ENCODE measurements around the gene GLDN.

The GLDN gene

GRCh38 chr15:51338496-51338895, 3.0 kb upstream of the GLDN start, which contains the start of gene CYP19A1:
Gene CYP19A1, minus strand, starts transcription at chr15:51338596. Its CDS starts 95,684 bp downstream, at chr15:51242912.
- H3K4me3 ChIP-seq (ENCODE audit: low read depth, low read length), result no peak within 1 kb of the TSS
- H3K27me3 ChIP-seq (ENCODE audit: insufficient read depth, low read depth, severe bottlenecking), result no peaks in the 10 kb centered on the region
- H3K9me3 ChIP-seq (ENCODE audit: severe bottlenecking), result no peaks in the 10 kb centered on the region
- no peak for DNase-seq
- no peak within 1 kb of the TSS for H3K27ac ChIP-seq
- no peaks in the 10 kb centered on the region for H3K36me3 ChIP-seq
- TF ChIP-seq CTCF (IDR thresholded peaks at IDR 0.05; ENCODE audit: low read depth, low read length), result no peak

GRCh38 chr15:51342227-51342999, 958 bp downstream of the GLDN start:
- no peak for TF ChIP-seq CTCF (IDR thresholded peaks at IDR 0.05; ENCODE audit: low read depth, low read length)
- Histone ChIP-seq H3K4me3 (ENCODE audit: low read depth, low read length) (peak overlapping the region; percentile 34), H3K27ac (no peak overlapping the region), H3K36me3 (no peaks in the 10 kb centered on the region), H3K9me3 (ENCODE audit: severe bottlenecking) (no peaks in the 10 kb centered on the region), H3K27me3 (ENCODE audit: insufficient read depth, low read depth, severe bottlenecking) (no peaks in the 10 kb centered on the region)
- DNase-seq, result no peak

GRCh38 chr15:51343466-51343865, 2.0 kb downstream of the GLDN start:
- Histone ChIP-seq H3K27me3 (ENCODE audit: insufficient read depth, low read depth, severe bottlenecking) (no peaks in the 10 kb centered on the region), H3K36me3 (no peaks in the 10 kb centered on the region), H3K9me3 (ENCODE audit: severe bottlenecking) (no peaks in the 10 kb centered on the region), H3K4me3 (ENCODE audit: low read depth, low read length) (no peak overlapping the region), H3K27ac (no peak overlapping the region)
- no peak for TF ChIP-seq CTCF (IDR thresholded peaks at IDR 0.05; ENCODE audit: low read depth, low read length)
- no peak for DNase-seq

- H3K4me3 ChIP-seq (ENCODE audit: low read depth, low read length), result no peak overlapping the region
- H3K27me3 ChIP-seq (ENCODE audit: insufficient read depth, low read depth, severe bottlenecking), result no peaks in the 10 kb centered on the region
- DNase-seq, result no peak
- no peaks in the 10 kb centered on the region for H3K9me3 ChIP-seq (ENCODE audit: severe bottlenecking)
- H3K36me3 ChIP-seq, result no peaks in the 10 kb centered on the region
- H3K27ac ChIP-seq, result no peak overlapping the region
- no peak for TF ChIP-seq CTCF (IDR thresholded peaks at IDR 0.05; ENCODE audit: low read depth, low read length)
These were observed 4.7 kb downstream of the GLDN start for GRCh38 chr15:51346136-51346535.

- no peak overlapping the region for H3K4me3 ChIP-seq (ENCODE audit: low read depth, low read length)
- TF ChIP-seq CTCF (IDR thresholded peaks at IDR 0.05; ENCODE audit: low read depth, low read length), result no peak
- no peaks in the 10 kb centered on the region for H3K36me3 ChIP-seq
- no peak overlapping the region for H3K27ac ChIP-seq
- H3K27me3 ChIP-seq (ENCODE audit: insufficient read depth, low read depth, severe bottlenecking), result no peaks in the 10 kb centered on the region
- no peak for DNase-seq
- no peaks in the 10 kb centered on the region for H3K9me3 ChIP-seq (ENCODE audit: severe bottlenecking)
These were observed 7.2 kb downstream of the GLDN start for GRCh38 chr15:51348688-51349087.

Data from WERI-Rb-1 (cell line).